Measurements from ENCODE around the gene ADCY3. TPM values are rescaled to one million over a fixed set of nuclear protein-coding genes. Genes with fewer than 3 reads are reported as not detected.

ADCY3 gene
- total and polyA plus RNA-seq, 9 of the 15 experiments (the other 6 are each of a cell fraction or from before 2014, with no cell fraction given) = 1.5 to 54.8 (median 26.3) TPM

DNA sequence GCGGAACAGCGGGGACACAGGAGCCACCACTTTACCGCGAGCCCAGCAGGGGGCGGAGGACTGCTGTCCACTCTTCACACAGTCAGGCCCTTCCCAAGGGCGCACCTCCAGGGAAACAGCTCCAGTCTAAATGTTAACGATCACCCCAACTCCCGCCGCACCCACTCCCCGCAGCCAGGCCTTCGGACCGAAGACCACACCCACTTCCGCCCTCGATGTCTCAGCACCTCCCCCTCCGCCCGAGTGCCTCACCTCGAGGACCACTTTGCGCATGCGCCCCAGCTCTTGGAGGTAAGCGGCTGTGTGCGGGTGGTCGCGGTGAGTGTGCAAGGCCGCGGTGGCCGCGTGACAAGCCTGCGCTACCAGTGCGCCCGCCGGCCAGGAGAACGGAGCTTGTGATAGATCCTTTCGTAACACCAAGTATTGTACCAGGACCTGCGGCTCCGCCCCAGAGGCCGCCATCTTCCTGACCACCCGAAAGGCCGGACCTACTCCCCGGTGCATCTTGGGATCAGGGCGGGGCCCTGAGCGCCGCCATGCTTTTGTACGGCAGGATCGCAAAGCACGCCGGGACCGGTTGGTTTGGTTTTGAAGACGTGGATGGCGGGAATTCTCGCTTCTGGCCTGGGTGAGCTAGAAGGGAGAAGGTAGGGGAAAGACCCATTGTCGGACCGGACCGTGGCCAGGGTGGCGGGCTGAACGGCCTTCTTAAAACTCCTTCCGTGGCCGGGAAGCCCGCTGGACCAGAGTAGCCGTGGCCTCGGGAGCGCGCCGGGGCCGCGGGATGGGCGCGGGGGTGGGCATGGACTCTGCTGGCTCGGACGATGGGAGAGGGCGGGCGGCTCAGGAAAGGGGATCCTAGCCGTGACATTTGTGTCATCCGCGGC lies 126.9 kb downstream of the ADCY3 start, which contains the start of the genes CENPO and PTRHD1 (continued):
- TF ChIP-seq, protein P1, sequence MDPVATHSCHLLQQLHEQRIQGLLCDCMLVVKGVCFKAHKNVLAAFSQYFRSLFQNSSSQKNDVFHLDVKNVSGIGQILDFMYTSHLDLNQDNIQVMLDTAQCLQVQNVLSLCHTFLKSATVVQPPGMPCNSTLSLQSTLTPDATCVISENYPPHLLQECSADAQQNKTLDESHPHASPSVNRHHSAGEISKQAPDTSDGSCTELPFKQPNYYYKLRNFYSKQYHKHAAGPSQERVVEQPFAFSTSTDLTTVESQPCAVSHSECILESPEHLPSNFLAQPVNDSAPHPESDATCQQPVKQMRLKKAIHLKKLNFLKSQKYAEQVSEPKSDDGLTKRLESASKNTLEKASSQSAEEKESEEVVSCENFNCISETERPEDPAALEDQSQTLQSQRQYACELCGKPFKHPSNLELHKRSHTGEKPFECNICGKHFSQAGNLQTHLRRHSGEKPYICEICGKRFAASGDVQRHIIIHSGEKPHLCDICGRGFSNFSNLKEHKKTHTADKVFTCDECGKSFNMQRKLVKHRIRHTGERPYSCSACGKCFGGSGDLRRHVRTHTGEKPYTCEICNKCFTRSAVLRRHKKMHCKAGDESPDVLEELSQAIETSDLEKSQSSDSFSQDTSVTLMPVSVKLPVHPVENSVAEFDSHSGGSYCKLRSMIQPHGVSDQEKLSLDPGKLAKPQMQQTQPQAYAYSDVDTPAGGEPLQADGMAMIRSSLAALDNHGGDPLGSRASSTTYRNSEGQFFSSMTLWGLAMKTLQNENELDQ (CRISPR knock-in tag; IDR thresholded peaks at IDR 0.05; ENCODE audit: borderline replicate concordance) = no peak
- no peak for TF ChIP-seq BDP1 (IDR thresholded peaks at IDR 0.05; ENCODE audit: insufficient read depth, insufficient read length)
- TF ChIP-seq CHCHD3 (CRISPR knock-in tag; IDR thresholded peaks at IDR 0.05) = no peak
- TF ChIP-seq MCM3 (IDR thresholded peaks at IDR 0.05) = no peak
- peak; percentile 45 for TF ChIP-seq TCF3 (CRISPR knock-in tag; IDR thresholded peaks at IDR 0.05)
- no peak for TF ChIP-seq ZNF77 (CRISPR knock-in tag; IDR thresholded peaks at IDR 0.05)
- TF ChIP-seq CBFA2T3 (IDR thresholded peaks at IDR 0.05) = no peak
- TF ChIP-seq ADNP (tag; IDR thresholded peaks at IDR 0.05) = no peak
- TF ChIP-seq ZNF197 (CRISPR knock-in tag; IDR thresholded peaks at IDR 0.05; ENCODE audit: low read depth) = peak; percentile 84
- 0 out of 2 replicates have a peak, but pooled peaks have one; percentile 9 for TF ChIP-seq ZEB2 (IDR thresholded peaks at IDR 0.05)
- TF ChIP-seq THRAP3 (IDR thresholded peaks at IDR 0.05; ENCODE audit: borderline replicate concordance) = no peak
- TF ChIP-seq XRCC3 (IDR thresholded peaks at IDR 0.05) = no peak
- TF ChIP-seq FOXK2 (conservative IDR thresholded peaks at IDR 0.05 in 1 of 2, IDR thresholded peaks at IDR 0.05 in 1 of 2; ENCODE audit: low read depth in 2 of 2) = peak; percentile 79 to 80
- no peak for TF ChIP-seq NUFIP1 (IDR thresholded peaks at IDR 0.05; ENCODE audit: partially characterized antibody)
- TF ChIP-seq, protein P2, sequence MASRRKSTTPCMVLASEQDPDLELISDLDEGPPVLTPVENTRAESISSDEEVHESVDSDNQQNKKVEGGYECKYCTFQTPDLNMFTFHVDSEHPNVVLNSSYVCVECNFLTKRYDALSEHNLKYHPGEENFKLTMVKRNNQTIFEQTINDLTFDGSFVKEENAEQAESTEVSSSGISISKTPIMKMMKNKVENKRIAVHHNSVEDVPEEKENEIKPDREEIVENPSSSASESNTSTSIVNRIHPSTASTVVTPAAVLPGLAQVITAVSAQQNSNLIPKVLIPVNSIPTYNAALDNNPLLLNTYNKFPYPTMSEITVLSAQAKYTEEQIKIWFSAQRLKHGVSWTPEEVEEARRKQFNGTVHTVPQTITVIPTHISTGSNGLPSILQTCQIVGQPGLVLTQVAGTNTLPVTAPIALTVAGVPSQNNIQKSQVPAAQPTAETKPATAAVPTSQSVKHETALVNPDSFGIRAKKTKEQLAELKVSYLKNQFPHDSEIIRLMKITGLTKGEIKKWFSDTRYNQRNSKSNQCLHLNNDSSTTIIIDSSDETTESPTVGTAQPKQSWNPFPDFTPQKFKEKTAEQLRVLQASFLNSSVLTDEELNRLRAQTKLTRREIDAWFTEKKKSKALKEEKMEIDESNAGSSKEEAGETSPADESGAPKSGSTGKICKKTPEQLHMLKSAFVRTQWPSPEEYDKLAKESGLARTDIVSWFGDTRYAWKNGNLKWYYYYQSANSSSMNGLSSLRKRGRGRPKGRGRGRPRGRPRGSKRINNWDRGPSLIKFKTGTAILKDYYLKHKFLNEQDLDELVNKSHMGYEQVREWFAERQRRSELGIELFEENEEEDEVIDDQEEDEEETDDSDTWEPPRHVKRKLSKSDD (conservative IDR thresholded peaks at IDR 0.05; ENCODE audit: low read length) = 0 out of 2 replicates have a peak, but pooled peaks have one; percentile 23
- TF ChIP-seq NR4A1 (CRISPR knock-in tag; IDR thresholded peaks at IDR 0.05) = no peak
- TF ChIP-seq NR4A1 (tag; IDR thresholded peaks at IDR 0.05) = peak; percentile 37; the same call in 1 of the 2 replicates
- TF ChIP-seq FOXM1 (IDR thresholded peaks at IDR 0.05; ENCODE audit: low read depth) = peak; percentile 67
- peak; percentile 44; the same call in 1 of the 2 replicates for TF ChIP-seq FOXM1 (CRISPR knock-in tag; IDR thresholded peaks at IDR 0.05; ENCODE audit: low read depth)
- TF ChIP-seq HDAC6 (IDR thresholded peaks at IDR 0.05; ENCODE audit: low read depth, low read length) = no peak
- peak; percentile 78 to 85 for TF ChIP-seq MAZ (CRISPR knock-in tag; conservative IDR thresholded peaks at IDR 0.05 in 1 of 2, IDR thresholded peaks at IDR 0.05 in 1 of 2)
- TF ChIP-seq GTF2E2 (tag; IDR thresholded peaks at IDR 0.05) = no peak
- TF ChIP-seq ZFP1 (CRISPR knock-in tag; IDR thresholded peaks at IDR 0.05) = no peak
- TF ChIP-seq RNF2 (IDR thresholded peaks at IDR 0.05) = peak; percentile 71
- TF ChIP-seq RBM14 (IDR thresholded peaks at IDR 0.05; ENCODE audit: borderline replicate concordance, insufficient read depth, low read depth, low read length) = no peak
- TF ChIP-seq PYGO2 (tag; IDR thresholded peaks at IDR 0.05) = no peak
- TF ChIP-seq ZKSCAN3 (CRISPR knock-in tag; IDR thresholded peaks at IDR 0.05) = no peak
